ENCODE data around the gene USP24. TPM values are rescaled to one million over a fixed set of nuclear protein-coding genes. Genes with fewer than 3 reads are reported as not detected.
"Not testable (repeated sequence)": the region's sequence is repeated elsewhere in the genome, so short reads cannot be mapped to it uniquely, and the experiment has no call there.

Gene USP24
- total RNA-seq, 2 donors from 2014 or later = 33.5 to 35.2 TPM

DNA sequence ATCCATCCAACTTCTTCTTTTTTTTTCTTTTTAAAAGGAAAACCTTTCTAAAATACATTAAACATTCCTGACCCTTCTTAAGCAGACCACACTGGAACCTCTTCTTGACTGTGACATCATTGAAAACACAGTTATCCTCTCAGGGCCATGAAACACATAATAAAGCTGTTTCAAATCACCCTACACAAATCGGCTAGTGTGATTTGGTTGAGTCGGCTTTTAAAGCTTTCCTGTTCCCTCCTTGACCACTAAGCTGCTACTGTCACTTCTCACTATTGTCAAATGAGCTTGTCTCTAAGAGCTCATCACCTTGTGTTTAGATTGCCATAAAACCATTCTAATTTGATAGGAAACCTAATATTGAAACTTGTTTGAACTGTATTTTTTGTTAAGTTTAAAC lies 5.9 kb downstream of the USP24 start:
- no peak for ATAC-seq
- no peak for DNase-seq
- intact Hi-C loops (cut with DNase I, micrococcal nuclease) = no loop called here

DNA sequence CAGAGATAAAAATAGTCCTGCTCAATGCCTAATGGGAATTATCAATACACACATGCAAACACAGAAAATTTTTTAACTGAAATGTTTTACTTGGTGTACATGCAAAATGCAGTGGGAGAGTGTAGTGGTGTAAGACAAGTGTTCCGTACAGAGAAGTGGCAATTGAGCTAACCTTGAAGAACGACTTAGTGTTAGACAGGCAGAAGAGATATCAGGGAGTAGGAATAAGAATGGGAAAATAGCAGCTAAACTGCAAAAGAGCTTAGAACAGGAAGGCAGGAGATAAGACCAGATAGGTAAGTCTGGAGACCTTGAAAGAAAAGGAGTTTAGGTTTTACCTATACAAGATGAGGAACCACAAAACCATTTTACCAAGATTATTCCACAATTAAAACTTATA lies 9.0 kb downstream of the USP24 start:
- ATAC-seq = no peak
- DNase-seq = no peak
- intact Hi-C loops (cut with DNase I, micrococcal nuclease) = no loop called here

DNA sequence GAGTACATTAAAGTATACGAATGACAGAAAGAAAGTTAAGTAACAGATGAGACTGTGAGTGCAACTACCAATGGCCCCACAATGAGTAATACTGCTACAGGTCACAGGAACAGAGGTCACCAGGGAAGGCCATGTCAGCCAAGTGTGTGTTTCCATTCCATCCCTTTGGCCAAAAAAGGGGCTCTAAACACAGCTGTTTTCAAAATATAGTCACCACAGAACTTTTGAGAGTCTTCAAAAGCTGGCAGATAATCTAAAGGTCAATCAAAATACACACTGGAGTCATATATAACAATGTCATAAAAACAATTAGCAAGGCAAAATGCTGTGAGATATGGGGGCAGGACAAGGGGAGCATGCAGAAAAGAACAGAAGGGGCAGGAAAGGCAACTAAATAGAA lies 10.2 kb downstream of the USP24 start:
- DNase-seq = no peak
- intact Hi-C loops (cut with DNase I, micrococcal nuclease) = no loop called here
- ATAC-seq = peak; percentile 40

DNA sequence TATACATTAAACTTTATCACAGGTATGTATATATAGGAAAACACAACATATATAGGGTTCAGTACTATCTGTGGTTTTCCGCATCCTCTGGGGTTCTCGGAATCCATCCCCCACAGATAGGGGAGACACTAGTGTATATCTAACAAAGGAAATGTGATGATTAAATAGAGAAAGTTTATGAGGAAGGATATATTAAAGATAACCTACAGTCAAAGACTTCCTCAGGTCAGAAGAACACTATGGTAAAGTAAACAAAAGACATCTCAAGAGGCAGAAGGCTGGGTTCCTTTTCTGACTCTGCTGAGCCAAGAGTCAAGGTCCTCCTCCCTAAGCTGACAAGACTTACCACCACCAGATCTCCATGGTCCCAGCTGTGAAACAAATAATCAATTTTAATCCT lies 12.1 kb downstream of the USP24 start:
- no peak for DNase-seq
- intact Hi-C loops (cut with DNase I, micrococcal nuclease) = no loop called here
- ATAC-seq = peak; percentile 56

DNA sequence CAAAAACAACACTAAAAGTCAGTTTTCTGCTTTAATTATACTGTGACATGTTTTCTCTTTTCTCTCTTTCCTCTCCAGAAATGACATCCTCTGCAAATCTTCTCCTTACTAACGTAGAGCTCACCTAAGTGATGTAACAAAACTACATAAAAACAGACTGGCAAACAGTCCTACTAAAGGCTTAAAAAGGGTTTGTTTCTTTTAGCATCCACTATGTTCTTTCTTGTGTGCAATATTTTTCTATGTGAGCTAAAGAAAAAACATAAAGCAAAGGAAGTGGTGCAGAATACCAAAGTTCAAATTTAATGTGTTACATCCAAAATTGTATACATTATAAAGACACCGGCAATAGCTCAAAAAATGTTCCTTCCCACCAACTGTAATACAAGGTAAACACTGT lies 14.5 kb downstream of the USP24 start:
- no peak for ATAC-seq
- DNase-seq = no peak
- intact Hi-C loops (cut with DNase I, micrococcal nuclease) = no loop called here

DNA sequence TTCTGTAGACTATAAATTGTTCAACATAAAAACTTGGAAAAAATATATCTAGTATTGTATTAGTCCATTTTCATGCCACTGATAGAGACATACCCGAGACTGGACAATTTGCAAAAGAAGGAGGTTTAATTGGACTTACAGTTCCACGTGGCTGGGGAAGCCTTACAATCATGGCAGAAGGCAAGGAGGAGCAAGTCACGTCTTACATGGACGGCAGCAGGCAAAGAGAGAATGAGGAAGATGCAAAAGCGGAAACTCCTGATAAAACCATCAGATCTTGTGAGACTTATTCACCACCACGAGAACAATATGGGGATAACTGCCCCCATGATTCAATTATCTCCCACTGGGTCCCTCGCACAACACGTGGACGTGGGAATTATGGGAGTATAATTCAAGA lies 15.4 kb downstream of the USP24 start:
- ATAC-seq; DNase-seq; intact Hi-C loops (cut with DNase I, micrococcal nuclease): not testable (repeated sequence)

DNA sequence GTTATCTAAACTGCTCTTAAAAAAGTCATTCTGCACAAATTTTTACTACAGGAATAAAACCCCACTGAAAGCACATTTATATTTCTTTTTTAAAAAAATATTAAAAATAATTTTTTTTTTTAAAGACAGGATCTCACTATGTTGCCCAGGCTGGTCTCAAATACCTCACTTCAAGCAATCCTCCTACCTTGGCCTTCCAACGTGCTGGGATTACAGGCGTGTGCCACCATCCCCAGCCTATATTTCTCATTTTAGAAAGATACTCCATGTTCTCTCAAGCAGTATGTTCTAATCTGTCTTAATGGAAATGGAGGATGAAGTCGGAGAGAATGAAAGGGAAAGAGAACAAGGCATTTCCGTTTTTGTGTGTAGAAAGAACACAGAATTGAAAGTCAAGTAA lies 17.1 kb downstream of the USP24 start:
- DNase-seq (no peak), ATAC-seq (no peak)
- intact Hi-C loops (cut with DNase I, micrococcal nuclease) = no loop called here

DNA sequence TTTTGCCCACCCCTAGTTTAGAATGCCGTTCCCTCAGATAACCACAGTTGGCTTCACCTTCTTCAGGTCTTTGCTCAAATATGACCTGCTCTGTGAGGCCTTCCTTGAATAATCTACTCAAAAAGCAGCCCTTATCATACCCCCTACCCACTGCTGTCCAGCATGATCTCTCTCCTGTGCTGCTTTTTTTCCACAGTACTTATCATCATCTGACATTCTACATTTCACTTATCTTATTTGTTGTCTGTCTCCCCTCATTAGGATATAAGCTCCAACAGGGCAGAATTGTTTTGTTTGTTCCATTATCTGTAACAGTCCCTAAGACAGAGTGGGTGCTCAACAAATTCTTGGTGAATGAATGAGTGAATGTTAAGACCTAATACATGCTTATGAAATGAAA lies 18.1 kb downstream of the USP24 start:
- ATAC-seq (no peak), DNase-seq (no peak)
- intact Hi-C loops (cut with DNase I, micrococcal nuclease) = no loop called here

DNA sequence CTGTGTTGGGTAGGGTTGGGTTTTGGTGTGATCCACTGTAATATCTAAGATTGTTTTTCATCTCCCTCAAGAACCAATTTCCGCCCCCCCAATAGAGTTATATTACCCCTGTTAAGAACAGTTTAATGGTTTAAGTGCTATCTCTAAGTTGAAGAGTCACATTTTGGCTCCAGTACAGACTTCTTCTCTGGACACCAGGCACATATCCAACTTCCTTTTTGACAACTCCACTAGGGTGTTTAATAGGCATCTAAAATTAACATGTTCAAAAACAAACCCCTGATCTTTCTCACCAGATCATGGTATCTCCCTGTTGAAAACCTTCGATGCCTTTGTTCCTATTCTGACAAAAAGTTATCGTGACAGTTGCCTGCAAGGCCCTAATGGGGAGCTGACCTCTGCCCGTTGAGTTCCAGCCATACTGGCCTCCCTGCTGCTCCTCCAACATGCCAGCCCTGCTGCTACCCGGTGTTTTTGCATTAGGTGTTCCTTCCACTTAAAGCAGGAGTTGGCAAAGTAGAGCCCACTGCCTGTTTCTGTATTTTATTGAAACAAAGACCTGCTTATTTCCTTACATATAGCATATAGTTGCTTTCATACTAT lies 18.6 kb downstream of the USP24 start:
- DNase-seq = no peak
- intact Hi-C loops (cut with DNase I, micrococcal nuclease) = no loop called here
- ATAC-seq = no peak

DNA sequence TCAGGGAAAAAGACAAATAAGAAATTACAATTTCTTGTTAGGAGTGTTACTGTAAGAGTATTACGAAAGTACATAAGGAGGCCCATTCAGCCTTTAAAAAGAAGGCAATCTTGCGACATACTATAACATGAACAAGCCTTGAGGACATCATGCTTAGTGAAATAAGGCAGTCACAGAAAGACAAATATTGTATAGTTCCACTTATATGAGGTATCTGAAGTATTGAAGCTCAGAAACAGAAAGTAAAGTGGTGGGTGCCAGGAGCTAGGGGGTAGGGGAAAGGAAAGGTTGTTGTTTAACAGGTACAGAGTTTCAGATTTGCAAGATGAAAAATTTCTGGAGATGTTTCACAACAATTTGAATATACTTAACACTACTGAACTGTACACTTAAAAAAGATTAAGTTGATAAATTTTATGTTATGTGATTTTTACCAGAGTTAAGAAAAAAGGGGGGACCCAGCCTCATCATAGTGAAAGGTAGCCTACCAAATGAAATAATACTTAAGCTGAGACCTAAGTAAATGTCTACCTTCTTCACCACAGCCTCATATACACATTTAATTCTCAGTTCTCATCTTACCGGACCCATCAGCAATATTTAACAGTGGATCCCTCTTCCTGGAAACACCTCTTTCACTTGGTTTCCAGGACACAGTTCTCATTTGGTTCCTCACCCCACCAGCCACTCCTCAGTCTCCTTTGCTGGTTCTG lies 19.5 kb downstream of the USP24 start:
- DNase-seq (no peak), ATAC-seq (no peak)
- intact Hi-C loops (cut with DNase I, micrococcal nuclease) = no loop called here

DNA sequence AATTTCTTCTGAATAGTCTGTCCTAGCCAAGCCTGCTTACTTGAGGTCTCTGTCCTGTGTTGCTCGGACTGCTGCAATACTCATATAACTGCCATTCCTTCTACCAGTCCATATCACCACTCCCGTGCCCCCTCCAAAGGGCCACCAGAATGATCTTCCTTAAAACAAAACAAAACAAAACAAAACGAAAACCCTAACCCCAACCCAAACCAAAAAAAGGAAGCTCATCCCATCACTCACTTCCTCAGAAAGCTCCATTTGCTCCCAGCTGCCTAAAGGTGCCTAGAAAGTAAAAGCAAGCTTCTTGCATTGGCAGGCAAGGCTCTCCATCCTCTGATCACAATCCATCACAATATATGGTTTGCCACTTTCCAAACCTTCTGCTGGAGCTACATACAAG lies 20.3 kb downstream of the USP24 start:
- ATAC-seq (no peak), DNase-seq (no peak)
- intact Hi-C loops (cut with DNase I, micrococcal nuclease) = no loop called here

DNA sequence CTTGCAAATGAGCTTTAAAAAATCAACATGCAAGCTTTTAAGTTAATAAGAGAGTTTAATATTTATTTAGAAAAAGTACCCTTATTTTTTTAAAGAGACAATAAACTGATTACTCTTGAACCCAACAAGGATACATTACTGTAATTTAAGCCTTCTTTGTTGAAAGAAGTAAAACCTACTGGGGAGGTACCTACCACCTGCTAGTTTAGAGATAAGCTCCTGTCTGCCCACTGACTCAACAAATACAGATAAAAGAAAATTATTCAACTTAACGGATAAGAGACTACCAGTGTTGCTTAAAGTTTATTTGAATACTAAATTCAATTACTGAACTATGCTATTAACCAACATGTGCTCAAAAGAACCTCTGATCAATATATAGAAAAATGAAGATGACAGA lies 23.1 kb downstream of the USP24 start:
- intact Hi-C loops (cut with DNase I, micrococcal nuclease) = no loop called here
- ATAC-seq (no peak), DNase-seq (no peak)

DNA sequence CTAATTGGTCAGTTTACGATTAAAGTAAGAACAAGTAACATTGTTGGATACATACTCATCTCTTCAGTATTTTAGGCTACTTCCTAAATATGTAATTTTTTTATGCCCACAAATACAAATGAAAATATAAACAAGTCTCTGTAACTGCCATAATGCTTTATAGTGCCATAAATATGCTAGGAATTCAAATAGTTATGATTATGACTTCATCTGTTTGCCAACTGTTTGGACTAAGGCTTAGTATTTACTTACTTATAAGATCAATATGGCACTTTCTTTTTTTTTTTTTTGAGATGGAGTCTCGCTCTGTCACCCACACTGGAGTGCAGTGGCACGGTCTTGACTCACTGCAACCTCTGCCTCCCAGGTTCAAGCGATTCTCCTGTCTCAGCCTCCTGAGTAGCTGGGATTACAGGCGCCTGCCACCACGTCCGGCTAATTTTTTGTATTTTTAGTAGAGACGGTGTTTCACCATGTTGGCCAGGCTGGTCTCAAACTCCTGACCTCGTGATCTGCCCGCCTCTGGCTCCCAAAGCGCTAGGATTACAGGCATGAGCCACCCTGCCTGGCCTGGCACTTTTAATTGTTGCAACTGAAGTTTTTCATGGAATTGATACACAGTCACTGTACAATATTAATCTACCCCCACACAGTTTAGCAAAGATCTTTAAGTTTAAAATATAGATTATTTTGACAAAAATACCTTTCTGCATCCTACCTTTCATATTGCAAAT lies 23.8 kb downstream of the USP24 start:
- intact Hi-C loops (cut with DNase I, micrococcal nuclease); DNase-seq: not testable (repeated sequence)
- peak; percentile 88 for ATAC-seq

DNA sequence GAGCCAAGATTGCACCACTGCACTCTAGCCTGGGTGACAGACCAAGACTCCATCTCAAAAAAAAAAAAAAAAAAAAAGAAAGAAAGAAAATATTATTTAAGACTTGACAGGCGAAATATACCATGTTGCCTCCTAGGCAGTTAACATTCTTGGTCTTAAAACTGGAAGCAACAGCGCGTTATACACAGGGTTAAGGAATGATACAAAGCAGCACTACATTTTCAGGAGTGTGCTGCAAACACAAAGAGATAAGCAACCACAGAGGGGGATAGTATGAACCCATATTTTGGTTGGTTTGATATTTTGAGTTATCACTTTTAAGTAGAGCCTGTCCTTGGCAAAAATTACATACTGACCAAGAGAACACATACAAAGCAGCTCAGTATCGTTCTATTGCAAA lies 25.1 kb downstream of the USP24 start:
- ATAC-seq = no peak

DNA sequence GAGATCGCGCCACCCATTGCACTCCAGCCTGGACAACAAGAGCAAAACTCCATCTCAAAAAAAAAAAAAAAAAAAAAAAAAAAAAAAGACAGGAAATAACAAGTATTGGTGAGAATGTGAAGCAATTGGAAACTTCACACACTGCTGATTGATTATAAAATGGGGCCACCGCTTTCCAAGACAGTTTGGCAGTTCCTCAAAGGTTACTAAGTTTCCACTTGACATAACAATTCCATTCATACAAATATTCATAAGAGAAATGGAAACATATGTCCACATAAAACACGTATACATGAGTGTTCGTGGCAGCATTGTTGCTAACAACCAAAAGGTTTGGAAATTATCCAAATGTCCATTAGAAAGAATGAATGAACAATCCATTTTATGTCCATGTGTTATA lies 26.3 kb downstream of the USP24 start:
- intact Hi-C loops (cut with DNase I, micrococcal nuclease) = no loop called here
- no peak for DNase-seq
- no peak for ATAC-seq

More for the DNA sequence above, 25.1 kb downstream of the USP24 start:
- intact Hi-C loops (cut with DNase I, micrococcal nuclease) = no loop called here
- DNase-seq = no peak

DNA sequence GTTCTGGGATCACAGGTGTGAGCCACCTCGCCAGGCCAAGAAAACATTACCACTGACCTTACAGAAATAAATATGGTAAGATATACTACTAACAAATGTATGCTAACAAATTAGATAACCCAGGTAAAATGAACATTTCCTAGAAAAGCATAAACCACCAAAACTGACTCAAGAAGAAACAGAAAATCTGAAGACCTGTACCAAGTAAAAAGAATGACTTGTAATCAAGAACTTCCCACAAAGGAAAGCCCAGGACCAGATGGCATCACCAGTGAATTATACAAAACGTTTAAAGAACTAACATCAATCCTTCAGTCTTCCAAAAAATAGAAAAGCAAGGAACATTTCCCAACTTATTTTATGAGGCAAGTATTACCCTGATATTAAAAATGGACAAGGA lies 29.3 kb downstream of the USP24 start:
- ATAC-seq (no peak), DNase-seq (no peak)
- intact Hi-C loops (cut with DNase I, micrococcal nuclease) = no loop called here

DNA sequence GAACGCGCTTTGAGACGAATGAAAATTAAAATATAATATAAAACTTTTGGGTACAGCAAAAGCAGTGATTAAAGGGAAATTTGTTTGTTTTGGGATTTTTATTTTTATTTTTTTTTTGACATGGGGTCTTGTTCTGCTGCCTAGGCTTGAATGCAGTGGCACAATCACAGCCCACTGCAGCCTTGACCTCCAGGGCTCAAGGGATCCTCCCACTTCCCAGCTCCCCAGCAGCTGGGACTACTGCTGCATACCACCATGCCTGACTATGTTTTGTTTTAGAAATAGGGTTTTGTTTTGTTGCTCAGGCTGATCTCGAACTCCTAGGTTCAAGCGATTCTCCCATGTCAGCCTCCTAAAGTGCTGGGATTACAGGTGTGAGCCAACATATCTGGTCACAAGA lies 30.3 kb downstream of the USP24 start:
- ATAC-seq = no peak
- intact Hi-C loops (cut with DNase I, micrococcal nuclease) = no loop called here
- DNase-seq = no peak

DNA sequence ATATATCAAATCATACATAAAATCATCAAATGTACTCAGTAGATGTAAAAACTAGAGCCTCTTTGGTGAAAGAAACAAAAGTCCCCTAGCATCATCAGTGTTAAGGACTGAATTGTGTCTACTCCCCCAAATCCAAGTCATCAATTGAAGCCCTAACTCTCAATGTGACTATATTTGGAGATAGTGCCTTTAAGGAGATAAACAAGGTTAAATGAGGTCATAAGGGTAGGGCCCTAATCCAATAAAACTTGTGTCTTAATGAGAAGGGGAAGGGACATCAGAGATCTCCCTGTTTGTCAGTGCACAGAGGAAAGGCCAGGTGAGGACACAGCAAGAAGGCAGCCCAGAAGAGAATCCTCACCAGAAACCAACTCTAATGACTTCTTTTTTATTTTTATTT lies 33.5 kb downstream of the USP24 start:
- ATAC-seq (no peak), DNase-seq (no peak)
- intact Hi-C loops (cut with DNase I, micrococcal nuclease) = no loop called here

DNA sequence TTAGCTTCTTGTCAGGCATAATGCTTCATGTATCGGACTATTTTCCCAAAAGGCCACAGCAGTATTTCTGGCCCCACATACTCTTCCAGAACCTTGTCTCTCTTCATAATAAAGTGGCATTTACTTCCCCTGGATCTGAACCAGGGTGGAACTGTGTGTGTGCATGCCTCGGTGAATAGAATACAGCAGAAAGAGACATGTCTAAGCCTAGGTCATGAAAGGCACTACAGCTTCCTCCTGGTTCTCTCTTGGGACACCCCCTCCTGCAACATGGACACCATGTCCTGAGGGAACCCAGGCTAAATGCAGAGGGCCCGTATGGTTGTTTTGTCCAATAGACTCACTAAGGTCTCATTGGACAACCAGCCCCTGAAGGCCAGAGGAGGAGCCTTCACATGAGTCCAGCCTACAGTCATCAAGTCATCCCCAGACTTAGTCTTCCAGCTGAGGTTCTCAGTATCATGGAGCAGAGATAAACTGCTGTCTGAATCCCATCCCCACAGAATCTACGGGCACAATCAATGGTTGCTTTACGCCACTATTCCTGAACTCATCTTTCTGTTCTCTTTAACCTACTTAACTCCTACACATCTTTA lies 35.0 kb downstream of the USP24 start:
- ATAC-seq (no peak), DNase-seq (no peak)
- intact Hi-C loops (cut with DNase I, micrococcal nuclease) = no loop called here

All from left colon (tissue), 2 donors.